Measurements from ENCODE around the gene MAP2K1.
"Not testable (repeated sequence)": the region's sequence is repeated elsewhere in the genome, so short reads cannot be mapped to it uniquely, and the experiment has no call there.

Gene MAP2K1

GRCh38 chr15:66429117-66429516, 42.4 kb downstream of the MAP2K1 start:
- no peak for DNase-seq

GRCh38 chr15:66429546-66429945, 42.8 kb downstream of the MAP2K1 start:
- no peak for DNase-seq

GRCh38 chr15:66430627-66431255, 44.0 kb downstream of the MAP2K1 start:
- no peak for DNase-seq

GRCh38 chr15:66433726-66434125, 47.0 kb downstream of the MAP2K1 start:
- DNase-seq = no peak

GRCh38 chr15:66440501-66440900, 53.8 kb downstream of the MAP2K1 start:
- DNase-seq = no peak

- DNase-seq = no peak
Observed at GRCh38 chr15:66452420-66452819, 65.7 kb downstream of the MAP2K1 start.

GRCh38 chr15:66452971-66453580, 66.4 kb downstream of the MAP2K1 start:
- DNase-seq = no peak

- no peak for DNase-seq
Observed at GRCh38 chr15:66454143-66454542, 67.4 kb downstream of the MAP2K1 start.

- no peak for DNase-seq
Observed at GRCh38 chr15:66456211-66456610, 69.5 kb downstream of the MAP2K1 start.

- DNase-seq = no peak
Observed at GRCh38 chr15:66459818-66460615, 73.3 kb downstream of the MAP2K1 start.

- not testable (repeated sequence) for DNase-seq
Observed at GRCh38 chr15:66461294-66461693, 74.6 kb downstream of the MAP2K1 start.

- no peak for DNase-seq
Observed at GRCh38 chr15:66461917-66462316, 75.2 kb downstream of the MAP2K1 start.

- no peak for DNase-seq
Observed at GRCh38 chr15:66462627-66463026, 75.9 kb downstream of the MAP2K1 start.

GRCh38 chr15:66465294-66465693, 78.6 kb downstream of the MAP2K1 start:
- not testable (repeated sequence) for DNase-seq

- DNase-seq = not testable (repeated sequence)
Observed at GRCh38 chr15:66467162-66468040, 80.7 kb downstream of the MAP2K1 start.

GRCh38 chr15:66470825-66471224, 84.1 kb downstream of the MAP2K1 start:
- not testable (repeated sequence) for DNase-seq

GRCh38 chr15:66472176-66472999, 85.7 kb downstream of the MAP2K1 start:
- peak; percentile 73 for DNase-seq

GRCh38 chr15:66474135-66474534, 87.4 kb downstream of the MAP2K1 start:
- no peak for DNase-seq

GRCh38 chr15:66474963-66475362, 88.3 kb downstream of the MAP2K1 start:
- no peak for DNase-seq

GRCh38 chr15:66476535-66476934, 89.8 kb downstream of the MAP2K1 start:
- no peak for DNase-seq

GRCh38 chr15:66477011-66477410, 90.3 kb downstream of the MAP2K1 start:
- DNase-seq = no peak

- DNase-seq = no peak
Observed at GRCh38 chr15:66480267-66480666, 93.6 kb downstream of the MAP2K1 start.
